ENCODE data around the gene HHLA2.
"Not testable (repeated sequence)": the region's sequence is repeated elsewhere in the genome, so short reads cannot be mapped to it uniquely, and the experiment has no call there.

The HHLA2 gene

GRCh38 chr3:108343491-108343890, 47.1 kb downstream of the HHLA2 start:
- DNase-seq, result no peak

- DNase-seq, result no peak
Measured at GRCh38 chr3:108345492-108346205, 49.3 kb downstream of the HHLA2 start.

- no peak for DNase-seq
Measured at GRCh38 chr3:108346301-108347227, 50.2 kb downstream of the HHLA2 start.

GRCh38 chr3:108352176-108352575, 55.8 kb downstream of the HHLA2 start:
- no peak for DNase-seq

GRCh38 chr3:108354562-108354961, 58.2 kb downstream of the HHLA2 start:
- no peak for DNase-seq

- DNase-seq, result no peak
Measured at GRCh38 chr3:108357042-108357441, 60.7 kb downstream of the HHLA2 start.

- DNase-seq, result no peak
Measured at GRCh38 chr3:108359011-108359410, 62.7 kb downstream of the HHLA2 start.

GRCh38 chr3:108376026-108376425, 79.7 kb downstream of the HHLA2 start:
- DNase-seq, result no peak

GRCh38 chr3:108377384-108377783, 81.0 kb downstream of the HHLA2 start:
- no peak for DNase-seq

- DNase-seq, result no peak
Measured at GRCh38 chr3:108378153-108378951, 82.0 kb downstream of the HHLA2 start.

- not testable (repeated sequence) for DNase-seq
Measured at GRCh38 chr3:108378952-108379342, 82.6 kb downstream of the HHLA2 start.

GRCh38 chr3:108380128-108380795, 83.9 kb downstream of the HHLA2 start:
- DNase-seq, result no peak

GRCh38 chr3:108381529-108382140, 85.3 kb downstream of the HHLA2 start:
- no peak for DNase-seq

- DNase-seq, result no peak
Measured at GRCh38 chr3:108383306-108383705, 87.0 kb downstream of the HHLA2 start.

GRCh38 chr3:108387063-108387462, 90.7 kb downstream of the HHLA2 start:
- no peak for DNase-seq

GRCh38 chr3:108388136-108389132, 92.1 kb downstream of the HHLA2 start:
- DNase-seq, result no peak

GRCh38 chr3:108389372-108389771, 93.0 kb downstream of the HHLA2 start:
- DNase-seq, result no peak

- DNase-seq, result no peak
Measured at GRCh38 chr3:108391917-108392593, 95.7 kb downstream of the HHLA2 start.

- no peak for DNase-seq
Measured at GRCh38 chr3:108393128-108393900, 97.0 kb downstream of the HHLA2 start.
